Measurements from ENCODE around the gene SCUBE1.

SCUBE1 gene

GRCh38 chr22:43326331-43327156 lies 16.6 kb downstream of the SCUBE1 start:
- no peak for ATAC-seq
- no peak for TF ChIP-seq ZC3H10 (CRISPR knock-in tag; IDR thresholded peaks at IDR 0.05)
- no peak for TF ChIP-seq ZFP30 (CRISPR knock-in tag; IDR thresholded peaks at IDR 0.05)
- TF ChIP-seq CSDC2 (CRISPR knock-in tag; IDR thresholded peaks at IDR 0.05), result no peak
- no peak for TF ChIP-seq CSRNP3 (CRISPR knock-in tag; IDR thresholded peaks at IDR 0.05)
- TF ChIP-seq TOX (CRISPR knock-in tag; IDR thresholded peaks at IDR 0.05; ENCODE audit: borderline replicate concordance), result no peak
- TF ChIP-seq ZNF565 (CRISPR knock-in tag; conservative IDR thresholded peaks at IDR 0.05; ENCODE audit: low read depth), result no peak
- no peak for TF ChIP-seq ZFP3 (CRISPR knock-in tag; IDR thresholded peaks at IDR 0.05)
- no peak for TF ChIP-seq OSR1 (CRISPR knock-in tag; IDR thresholded peaks at IDR 0.05)
- TF ChIP-seq CREB5 (CRISPR knock-in tag; IDR thresholded peaks at IDR 0.05; ENCODE audit: low read depth), result no peak
- TF ChIP-seq TCF4 (CRISPR knock-in tag; IDR thresholded peaks at IDR 0.05; ENCODE audit: borderline replicate concordance), result no peak
- no peak for TF ChIP-seq GLIS3 (CRISPR knock-in tag; IDR thresholded peaks at IDR 0.05)
- TF ChIP-seq PPARA (CRISPR knock-in tag; IDR thresholded peaks at IDR 0.05; ENCODE audit: borderline replicate concordance), result no peak
- TF ChIP-seq ZNF8 (CRISPR knock-in tag; IDR thresholded peaks at IDR 0.05), result no peak
- no peak for TF ChIP-seq ISL1 (CRISPR knock-in tag; IDR thresholded peaks at IDR 0.05)
- no peak for TF ChIP-seq SNAI2 (CRISPR knock-in tag; IDR thresholded peaks at IDR 0.05)
- no peak for TF ChIP-seq RARB (CRISPR knock-in tag; IDR thresholded peaks at IDR 0.05)
- TF ChIP-seq ESRRG (CRISPR knock-in tag; IDR thresholded peaks at IDR 0.05), result no peak

- no peak for TF ChIP-seq ZNF565 (CRISPR knock-in tag; conservative IDR thresholded peaks at IDR 0.05; ENCODE audit: low read depth)
- no peak for TF ChIP-seq GLIS3 (CRISPR knock-in tag; IDR thresholded peaks at IDR 0.05)
- no peak for TF ChIP-seq ZFP3 (CRISPR knock-in tag; IDR thresholded peaks at IDR 0.05)
- TF ChIP-seq BACH2 (CRISPR knock-in tag; IDR thresholded peaks at IDR 0.05; ENCODE audit: borderline replicate concordance), result no peak
- TF ChIP-seq ISL1 (CRISPR knock-in tag; IDR thresholded peaks at IDR 0.05), result no peak
- TF ChIP-seq CSDC2 (CRISPR knock-in tag; IDR thresholded peaks at IDR 0.05), result no peak
- no peak for ATAC-seq
These were observed 18.0 kb downstream of the SCUBE1 start for GRCh38 chr22:43325176-43325575.

- ATAC-seq, result no peak
- no peak for TF ChIP-seq TOX (CRISPR knock-in tag; IDR thresholded peaks at IDR 0.05; ENCODE audit: borderline replicate concordance)
- no peak for TF ChIP-seq ZNF8 (CRISPR knock-in tag; IDR thresholded peaks at IDR 0.05)
- TF ChIP-seq PATZ1 (CRISPR knock-in tag; IDR thresholded peaks at IDR 0.05; ENCODE audit: borderline replicate concordance), result no peak
- no peak for TF ChIP-seq ZFP3 (CRISPR knock-in tag; IDR thresholded peaks at IDR 0.05)
- no peak for TF ChIP-seq GLIS3 (CRISPR knock-in tag; IDR thresholded peaks at IDR 0.05)
- no peak for TF ChIP-seq CSDC2 (CRISPR knock-in tag; IDR thresholded peaks at IDR 0.05)
- TF ChIP-seq POU6F1 (CRISPR knock-in tag; IDR thresholded peaks at IDR 0.05; ENCODE audit: borderline replicate concordance, low read depth), result no peak
- TF ChIP-seq ZNF565 (CRISPR knock-in tag; conservative IDR thresholded peaks at IDR 0.05; ENCODE audit: low read depth), result no peak
- no peak for TF ChIP-seq BACH2 (CRISPR knock-in tag; IDR thresholded peaks at IDR 0.05; ENCODE audit: borderline replicate concordance)
- TF ChIP-seq RARB (CRISPR knock-in tag; IDR thresholded peaks at IDR 0.05), result no peak
These were observed 21.9 kb downstream of the SCUBE1 start for GRCh38 chr22:43320943-43321900.

Measured in SK-N-SH treated with all-trans-retinoic acid at 6 μM for 48 hours (cell line).